Smooth muscle cell (in vitro differentiated cells): ENCODE data around the gene RHOB. TPM values are rescaled to one million over a fixed set of nuclear protein-coding genes. Genes with fewer than 3 reads are reported as not detected.

Experiments used
- DNase-seq: peaks from one replicate; lab custom pipeline; 2025; ENCODE audit not compliant: unreplicated experiment; lab: John Stamatoyannopoulos, UW
- H2AFZ ChIP-seq: fragments of 200-600 bp; sonication (generic); 2 replicates; pipeline ENCODE4 v1.6.0; 2016; ENCODE audit warnings: antibody characterized with exemption, low read depth, mild to moderate bottlenecking
- H3F3A ChIP-seq: fragments of 200-600 bp; sonication (generic); 2 replicates; pipeline ENCODE4 v1.6.0; 2017; ENCODE audit warnings: antibody characterized with exemption, low read depth
- H3K27ac ChIP-seq: fragments of 200-600 bp; sonication (generic); 2 replicates; pipeline ENCODE4 v1.5.1; 2016; ENCODE audit warnings: low read depth, mild to moderate bottlenecking
- H3K27me3 ChIP-seq: fragments of 200-600 bp; sonication (generic); 2 replicates; pipeline ENCODE4 v1.6.1; 2016; ENCODE audit warnings: low read depth, mild to moderate bottlenecking
- H3K36me3 ChIP-seq: fragments of 200-600 bp; sonication (generic); 2 replicates; pipeline ENCODE4 v1.5.1; 2016; ENCODE audit warnings: low read depth
- H3K4me1 ChIP-seq: fragments of 200-600 bp; sonication (generic); 2 replicates; pipeline ENCODE4 v1.5.1; 2016; ENCODE audit warnings: low read depth
- H3K4me2 ChIP-seq: fragments of 200-600 bp; sonication (generic); 2 replicates; pipeline ENCODE4 v1.6.0; 2016; ENCODE audit warnings: mild to moderate bottlenecking
- H3K4me3 ChIP-seq: fragments of 200-600 bp; sonication (generic); 2 replicates; pipeline ENCODE4 v1.5.1; 2016; ENCODE audit warnings: mild to moderate bottlenecking
- H3K79me2 ChIP-seq: fragments of 200-600 bp; sonication (generic); 2 replicates; pipeline ENCODE4 v1.6.0; 2016; ENCODE audit warnings: low read depth, mild to moderate bottlenecking
- H3K9ac ChIP-seq: fragments of 200-600 bp; sonication (generic); 2 replicates; pipeline ENCODE4 v1.6.0; 2016; ENCODE audit warnings: low read depth
- H3K9me3 ChIP-seq: fragments of 200-600 bp; sonication (generic); replicated peaks from 2 replicates; pipeline ENCODE4 v1.5.1; 2016; ENCODE audit warnings: low read depth
- H4K20me1 ChIP-seq: fragments of 200-600 bp; sonication (generic); 2 replicates; pipeline ENCODE4 v1.6.0; 2016; ENCODE audit warnings: low read depth
- WGBS: methylation state at CpG from one replicate; pipeline ENCODE4 v1.1.7; 2016; ENCODE audit warnings: low lambda C conversion rate; 5-methylcytosine and 5-hydroxymethylcytosine counted together
- polyA plus RNA-seq: library from polyadenylated mRNA; unstranded; fragments of >200 nt; fragmentation: Nextera tagmentation; extraction: Ambion mirVana; gene quantifications from 2 replicates; pipeline ENCODE4 v1.2.1, GENCODE V29; 2016
- total RNA-seq: library from RNA; depleted of rRNA; stranded (reverse); fragments of >200 nt; gene quantifications from 2 replicates; pipeline ENCODE4 v1.2.3, GENCODE V29; 2014
- TF ChIP-seq, protein P1 (sequence below): fragments of 200-600 bp; sonication (generic); IDR thresholded peaks from 2 replicates; pipeline ENCODE4 v1.5.1; 2017; ENCODE audit warnings: borderline replicate concordance, mild to moderate bottlenecking, antibody characterized with exemption; ENCODE audit not compliant: insufficient read depth, poor library complexity, severe bottlenecking

Gene RHOB
- total and polyA plus RNA-seq, 2 experiments from 2014 or later: 75.9 to 218 TPM

DNA sequence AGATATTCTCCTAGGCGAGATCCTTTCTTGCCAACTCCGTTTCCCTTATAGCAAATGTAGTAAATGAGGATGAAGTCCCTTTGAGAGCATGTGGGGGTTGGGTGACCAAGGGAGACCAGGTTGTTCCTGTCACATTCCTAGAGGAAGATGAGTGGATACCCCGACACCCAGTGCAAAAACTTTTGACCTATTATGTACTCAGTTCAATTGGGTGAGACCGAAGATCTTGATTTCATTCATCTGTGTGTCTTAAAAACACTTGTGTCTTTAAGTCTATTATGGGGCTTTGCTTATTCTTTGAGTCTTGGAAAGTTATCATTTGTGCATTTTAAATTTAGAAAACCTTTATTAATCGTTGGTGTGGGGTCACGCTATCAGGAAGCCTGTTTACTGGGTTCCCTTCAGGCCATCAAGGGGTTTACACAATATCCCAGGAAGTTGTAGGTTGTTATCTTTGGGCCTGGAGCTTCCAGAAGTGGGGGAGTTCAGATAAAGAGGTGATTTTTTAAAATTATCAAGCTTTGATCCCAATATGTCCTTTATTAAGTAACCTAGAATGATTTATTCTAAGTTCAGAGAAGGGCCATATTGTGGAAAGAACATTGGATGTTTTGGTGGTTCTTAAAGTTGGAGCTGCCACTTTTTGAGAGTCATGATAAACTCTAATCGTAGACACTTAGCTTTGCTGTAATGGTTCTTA is 2.8 kb downstream of the RHOB start:
- no peak for DNase-seq
- Histone ChIP-seq H3K79me2 (peaks cover 28% of the 10 kb centered on the region), H3K36me3 (no peaks in the 10 kb centered on the region), H3K27ac (peak overlapping the region; percentile 91), H3K27me3 (no peaks in the 10 kb centered on the region), H3K9me3 (no peaks in the 10 kb centered on the region), H4K20me1 (peaks cover 41% of the 10 kb centered on the region), H3F3A (peaks cover 41% of the 10 kb centered on the region), H3K4me2 (peak overlapping the region; percentile 96), H3K9ac (peak overlapping the region; percentile 53), H2AFZ (no peak overlapping the region), H3K4me1 (peaks cover 38% of the 10 kb centered on the region), H3K4me3 (peak overlapping the region; percentile 92)
- WGBS: 27% methylated on average over 7 of the region's 7 CpGs
- TF ChIP-seq, protein P1, sequence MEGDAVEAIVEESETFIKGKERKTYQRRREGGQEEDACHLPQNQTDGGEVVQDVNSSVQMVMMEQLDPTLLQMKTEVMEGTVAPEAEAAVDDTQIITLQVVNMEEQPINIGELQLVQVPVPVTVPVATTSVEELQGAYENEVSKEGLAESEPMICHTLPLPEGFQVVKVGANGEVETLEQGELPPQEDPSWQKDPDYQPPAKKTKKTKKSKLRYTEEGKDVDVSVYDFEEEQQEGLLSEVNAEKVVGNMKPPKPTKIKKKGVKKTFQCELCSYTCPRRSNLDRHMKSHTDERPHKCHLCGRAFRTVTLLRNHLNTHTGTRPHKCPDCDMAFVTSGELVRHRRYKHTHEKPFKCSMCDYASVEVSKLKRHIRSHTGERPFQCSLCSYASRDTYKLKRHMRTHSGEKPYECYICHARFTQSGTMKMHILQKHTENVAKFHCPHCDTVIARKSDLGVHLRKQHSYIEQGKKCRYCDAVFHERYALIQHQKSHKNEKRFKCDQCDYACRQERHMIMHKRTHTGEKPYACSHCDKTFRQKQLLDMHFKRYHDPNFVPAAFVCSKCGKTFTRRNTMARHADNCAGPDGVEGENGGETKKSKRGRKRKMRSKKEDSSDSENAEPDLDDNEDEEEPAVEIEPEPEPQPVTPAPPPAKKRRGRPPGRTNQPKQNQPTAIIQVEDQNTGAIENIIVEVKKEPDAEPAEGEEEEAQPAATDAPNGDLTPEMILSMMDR: no peak

DNA sequence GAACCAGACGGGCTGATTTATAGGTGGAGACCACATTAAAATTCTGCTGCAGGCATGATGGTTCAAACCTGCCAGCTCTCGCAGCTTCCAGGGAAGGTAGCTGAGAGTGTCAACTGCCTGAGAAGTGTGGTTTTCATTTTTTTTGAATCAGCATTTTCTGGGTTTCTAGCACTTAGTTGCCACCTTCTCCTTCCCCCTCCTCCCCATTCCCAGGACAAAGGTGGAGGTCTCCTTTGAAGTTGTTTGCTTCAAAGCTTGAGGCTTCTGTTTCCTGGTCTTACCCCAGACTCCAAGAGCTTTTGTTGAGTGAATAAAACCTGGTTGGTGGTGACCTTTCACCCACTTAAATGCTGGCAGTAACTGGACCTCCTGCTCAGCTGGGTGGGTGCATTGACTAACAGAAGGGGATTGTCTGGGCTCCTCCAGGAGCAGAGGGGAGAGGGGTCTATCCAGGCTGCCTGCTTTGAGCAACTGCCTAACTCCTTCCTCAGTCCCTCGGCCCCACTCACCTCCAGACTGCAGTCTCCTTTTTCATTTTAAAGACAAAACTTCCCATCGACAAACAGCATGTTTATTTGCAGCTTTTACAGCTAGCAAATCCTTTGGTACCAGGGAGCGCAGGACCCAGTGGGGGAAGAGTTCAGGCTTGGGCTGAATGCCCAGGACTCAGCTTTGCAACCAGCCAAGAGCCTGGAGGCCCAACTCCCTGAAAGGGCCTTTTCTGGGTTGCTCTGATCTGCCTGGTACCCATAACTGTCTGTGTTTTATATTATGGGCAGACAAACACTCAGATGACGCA is 3.5 kb downstream of the RHOB start:
- H2AFZ ChIP-seq: no peak overlapping the region

DNA sequence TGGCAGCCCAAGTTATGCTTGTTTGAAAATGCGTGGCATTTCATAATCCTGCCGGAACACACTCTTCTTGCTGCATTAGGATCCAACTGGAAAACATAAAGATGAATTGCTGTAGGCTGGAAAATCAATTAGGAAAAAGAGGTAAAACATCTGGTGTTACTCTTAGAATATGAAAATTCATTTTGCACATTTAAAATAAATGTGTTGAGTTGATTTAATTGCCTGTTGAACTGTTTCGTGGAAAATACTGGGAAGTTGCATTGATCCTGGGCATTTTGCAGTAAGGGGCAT is 4.1 kb downstream of the RHOB start:
- Histone ChIP-seq H3K9me3 (no peaks in the 10 kb centered on the region), H4K20me1 (peaks cover 41% of the 10 kb centered on the region), H3K79me2 (peaks cover 28% of the 10 kb centered on the region), H3K27me3 (no peaks in the 10 kb centered on the region), H3K4me1 (peaks cover 37% of the 10 kb centered on the region), H3K27ac (peak overlapping the region; percentile 91), H3K9ac (no peak overlapping the region), H3K36me3 (no peaks in the 10 kb centered on the region), H2AFZ (no peak overlapping the region), H3K4me3 (no peak overlapping the region), H3F3A (peaks cover 33% of the 10 kb centered on the region), H3K4me2 (peak overlapping the region; percentile 96)
- no peak for DNase-seq
- TF ChIP-seq, protein P1: no peak
- 32% methylated on average over 3 of the region's 3 CpGs for WGBS

More for the DNA sequence above, 3.5 kb downstream of the RHOB start:
- Histone ChIP-seq H3K4me1 (peaks cover 37% of the 10 kb centered on the region), H3K36me3 (no peaks in the 10 kb centered on the region), H3F3A (peaks cover 35% of the 10 kb centered on the region), H3K4me3 (peak overlapping the region; percentile 92), H3K27ac (peak overlapping the region; percentile 91), H3K4me2 (peak overlapping the region; percentile 96), H3K79me2 (peaks cover 28% of the 10 kb centered on the region), H3K27me3 (no peaks in the 10 kb centered on the region), H3K9me3 (no peaks in the 10 kb centered on the region), H3K9ac (peak overlapping the region; percentile 53), H4K20me1 (peaks cover 41% of the 10 kb centered on the region)
- 20% methylated on average over 6 of the region's 6 CpGs for WGBS
- TF ChIP-seq, protein P1: no peak
- no peak for DNase-seq
